GM18867 (cell line): ENCODE measurements around the gene NAA38.
"Not testable (repeated sequence)": the region's sequence is repeated elsewhere in the genome, so short reads cannot be mapped to it uniquely, and the experiment has no call there.

Source experiments
- ATAC-seq: cut with Tn5 transposase; IDR thresholded peaks from one replicate; pipeline ENCODE4 v1.9.1; 2021; ENCODE audit warnings: mild to moderate bottlenecking, moderate library complexity; ENCODE audit not compliant: unreplicated experiment

The NAA38 gene

DNA sequence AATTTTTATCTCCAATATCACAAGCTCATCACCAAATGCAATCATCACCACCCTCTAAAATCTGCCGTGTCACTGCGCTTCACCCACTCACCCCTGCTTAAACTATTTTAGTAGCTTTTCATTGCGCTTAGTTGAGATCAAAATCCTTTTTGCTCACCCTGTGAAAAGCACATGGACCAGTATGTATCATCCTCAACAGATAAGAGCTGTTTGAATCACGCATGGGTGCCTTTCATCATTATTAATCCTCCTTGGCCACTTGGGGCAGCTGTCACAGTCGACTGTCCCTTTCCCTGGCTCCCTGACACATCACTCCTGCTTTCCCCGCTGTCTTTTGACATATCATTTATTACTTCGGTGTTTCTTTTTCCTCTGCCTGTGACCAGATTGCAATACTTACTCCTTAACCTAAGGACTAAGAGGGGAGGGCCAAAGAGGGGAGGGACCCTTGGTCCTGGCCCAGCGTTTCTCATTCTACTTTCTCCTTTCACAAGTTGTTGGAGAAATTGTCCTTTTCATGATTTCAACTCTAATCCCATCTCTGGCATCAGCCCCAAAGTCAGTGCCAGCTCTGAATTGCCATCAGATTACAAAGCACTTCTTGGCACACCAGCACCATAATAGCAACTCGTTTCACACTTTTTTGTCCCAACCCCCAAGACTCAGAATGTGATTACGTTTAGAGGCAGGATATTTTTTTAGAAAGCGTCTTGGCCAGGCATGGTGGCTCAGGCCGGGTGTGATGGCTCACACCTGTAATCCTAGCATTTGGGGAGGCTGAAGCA is 32.0 kb downstream of the NAA38 start:
- no peak for ATAC-seq

DNA sequence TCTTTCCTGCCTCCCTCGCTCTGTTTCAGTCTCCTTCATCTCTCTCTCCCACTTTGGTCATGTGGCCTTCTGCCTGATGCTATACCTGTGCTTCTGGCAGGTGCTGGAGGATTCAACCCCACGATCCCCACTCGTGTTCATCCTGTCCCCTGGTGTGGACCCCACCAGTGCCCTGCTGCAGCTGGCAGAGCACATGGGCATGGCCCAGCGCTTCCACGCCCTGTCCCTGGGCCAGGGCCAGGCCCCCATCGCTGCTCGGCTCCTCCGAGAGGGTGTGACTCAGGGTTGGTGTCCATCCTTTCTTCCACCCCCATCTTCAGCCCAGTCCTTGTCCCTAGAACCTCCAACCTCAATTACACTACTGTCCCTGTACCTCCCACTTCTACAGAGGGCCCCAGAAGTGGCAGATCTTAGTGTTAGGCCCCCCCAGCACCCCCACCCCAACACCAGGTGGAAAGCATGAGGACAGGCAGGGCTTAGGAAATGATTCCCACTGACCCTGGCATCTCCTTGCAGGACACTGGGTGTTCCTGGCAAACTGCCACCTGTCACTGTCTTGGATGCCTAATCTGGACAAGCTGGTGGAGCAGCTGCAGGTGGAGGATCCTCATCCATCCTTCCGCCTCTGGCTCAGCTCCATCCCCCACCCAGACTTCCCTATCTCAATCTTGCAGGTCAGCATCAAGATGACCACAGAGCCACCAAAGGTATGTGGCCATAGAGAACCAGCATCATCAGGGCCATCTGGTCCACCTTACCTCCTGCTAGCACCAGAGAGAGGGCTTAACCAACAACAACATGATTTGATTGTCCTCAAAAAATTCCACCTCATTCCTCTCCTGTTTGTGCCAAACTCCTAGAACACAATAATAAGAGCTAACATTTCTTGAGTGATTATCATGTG is 33.1 kb downstream of the NAA38 start:
- ATAC-seq: no peak

DNA sequence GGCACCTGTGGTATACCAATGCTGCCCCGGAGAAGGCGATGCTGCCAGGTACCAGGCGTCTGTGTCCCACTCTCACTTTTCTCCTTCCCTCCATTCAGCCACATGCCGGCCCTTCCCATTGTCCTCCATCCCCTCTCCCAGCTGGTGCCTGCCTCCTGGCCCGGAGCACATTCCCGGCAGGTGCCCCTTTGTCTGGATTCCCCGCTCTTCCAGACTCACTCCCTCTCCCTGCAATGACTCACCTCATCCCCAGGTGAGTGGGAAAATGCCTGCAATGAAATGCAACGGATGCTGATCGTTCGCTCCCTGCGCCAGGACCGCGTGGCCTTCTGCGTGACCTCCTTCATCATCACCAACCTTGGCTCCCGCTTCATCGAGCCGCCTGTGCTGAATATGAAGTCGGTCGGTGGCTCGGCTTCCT is 33.8 kb downstream of the NAA38 start:
- no peak for ATAC-seq

DNA sequence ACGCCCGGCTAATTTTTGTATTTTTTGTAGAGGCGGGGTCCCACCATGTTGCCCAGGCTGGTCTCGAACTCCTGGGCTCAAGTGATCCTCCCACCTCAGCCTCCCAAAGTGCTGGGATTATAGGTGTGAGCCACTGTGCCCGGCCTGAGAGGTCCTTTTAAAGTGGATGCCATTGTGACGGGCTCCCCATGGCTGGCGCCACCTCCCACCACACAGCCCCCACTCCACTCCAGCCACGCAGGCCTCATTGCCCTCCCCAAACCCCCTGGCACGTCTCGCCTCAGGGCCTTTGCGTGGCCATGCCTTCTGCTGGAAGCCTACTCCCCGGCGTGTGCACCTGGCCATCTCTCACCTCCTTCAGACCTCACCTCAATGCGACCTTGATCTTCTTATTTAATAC is 35.2 kb downstream of the NAA38 start:
- ATAC-seq: no peak

DNA sequence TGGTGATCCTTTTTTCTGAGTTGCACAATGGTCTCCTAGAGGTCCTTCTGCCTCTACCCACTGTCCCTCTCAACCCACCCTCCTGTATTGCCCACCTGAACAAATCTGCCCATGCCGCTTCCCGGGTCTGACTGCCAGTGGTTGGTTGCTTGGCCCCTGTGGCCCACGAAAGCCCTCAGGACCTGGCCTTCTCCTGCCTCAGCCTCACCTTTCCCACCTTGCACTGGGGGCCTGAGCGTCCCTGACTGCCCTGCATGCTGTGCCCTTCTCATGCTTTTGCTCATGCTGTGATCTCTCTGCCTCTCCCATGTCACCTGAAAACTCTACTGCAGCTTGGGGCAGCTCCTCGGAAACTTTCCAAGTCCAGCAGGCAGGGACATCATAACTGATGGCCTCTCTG is 37.1 kb downstream of the NAA38 start:
- no peak for ATAC-seq

DNA sequence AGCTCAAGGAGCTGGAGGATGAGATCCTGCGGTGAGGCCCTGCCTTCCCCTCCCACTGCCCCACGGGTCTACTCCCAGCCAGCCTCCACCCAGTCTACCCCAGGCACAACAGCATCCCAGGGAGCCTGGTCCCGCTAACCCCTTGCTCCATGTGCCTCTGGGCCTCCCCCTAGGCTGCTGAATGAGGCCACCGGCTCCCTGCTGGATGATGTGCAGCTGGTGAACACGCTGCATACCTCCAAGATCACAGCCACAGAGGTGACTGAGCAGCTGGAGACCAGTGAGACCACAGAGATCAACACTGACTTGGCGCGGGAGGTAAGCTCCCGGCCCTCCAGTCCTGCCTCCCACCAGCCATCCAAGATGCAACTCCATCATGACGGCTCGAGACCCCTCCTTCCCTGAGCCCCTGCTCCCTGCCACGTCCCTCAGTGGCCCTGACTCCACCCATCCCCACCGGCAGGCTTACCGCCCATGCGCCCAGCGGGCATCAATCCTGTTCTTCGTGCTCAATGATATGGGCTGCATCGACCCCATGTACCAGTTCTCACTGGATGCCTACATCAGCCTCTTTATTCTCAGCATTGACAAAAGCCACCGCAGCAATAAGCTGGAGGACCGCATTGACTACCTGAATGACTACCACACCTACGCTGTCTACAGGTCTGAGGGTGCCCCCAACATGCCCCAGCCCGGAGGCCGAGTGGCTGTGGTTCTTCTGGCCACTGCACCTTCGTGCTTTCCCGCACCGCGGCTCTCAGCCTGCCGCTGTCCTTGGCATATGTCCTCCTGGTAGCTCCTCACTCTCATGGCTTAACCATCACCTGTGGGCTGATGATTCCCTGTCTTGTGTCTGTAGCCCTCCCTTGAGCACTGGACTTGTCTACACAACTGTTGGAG is 38.4 kb downstream of the NAA38 start:
- no peak for ATAC-seq

DNA sequence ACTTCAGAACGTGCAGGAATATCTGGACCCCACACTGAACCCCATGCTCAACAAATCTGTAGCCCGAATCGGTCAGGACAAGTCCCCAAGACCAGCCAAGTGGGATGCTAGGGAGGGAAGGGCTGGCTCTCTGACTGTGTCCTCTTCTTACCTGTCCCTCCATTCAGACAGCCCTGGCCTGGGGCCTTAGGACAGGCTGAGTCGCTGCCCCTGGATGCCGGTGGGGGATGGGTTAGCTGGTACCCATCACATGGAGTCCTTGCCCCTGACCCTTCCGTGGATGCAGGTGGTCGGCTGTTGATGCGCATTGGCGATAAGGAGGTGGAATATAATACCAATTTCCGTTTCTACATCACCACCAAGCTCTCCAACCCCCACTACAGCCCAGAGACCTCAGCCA is 39.3 kb downstream of the NAA38 start:
- ATAC-seq: no peak

DNA sequence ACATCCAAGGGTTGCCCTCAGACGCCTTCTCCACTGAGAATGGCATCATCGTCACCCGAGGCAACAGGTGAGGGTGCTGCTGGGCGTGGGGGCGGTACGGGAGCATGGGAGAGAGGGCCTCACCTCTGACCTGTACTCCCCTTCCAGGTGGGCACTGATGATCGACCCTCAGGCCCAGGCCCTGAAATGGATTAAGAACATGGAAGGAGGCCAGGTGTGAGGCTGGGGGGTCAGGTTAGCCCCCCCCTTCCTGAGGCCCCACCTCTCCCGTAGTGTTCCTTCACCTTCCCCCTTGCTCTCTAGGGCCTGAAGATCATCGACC is 39.8 kb downstream of the NAA38 start:
- ATAC-seq: no peak

DNA sequence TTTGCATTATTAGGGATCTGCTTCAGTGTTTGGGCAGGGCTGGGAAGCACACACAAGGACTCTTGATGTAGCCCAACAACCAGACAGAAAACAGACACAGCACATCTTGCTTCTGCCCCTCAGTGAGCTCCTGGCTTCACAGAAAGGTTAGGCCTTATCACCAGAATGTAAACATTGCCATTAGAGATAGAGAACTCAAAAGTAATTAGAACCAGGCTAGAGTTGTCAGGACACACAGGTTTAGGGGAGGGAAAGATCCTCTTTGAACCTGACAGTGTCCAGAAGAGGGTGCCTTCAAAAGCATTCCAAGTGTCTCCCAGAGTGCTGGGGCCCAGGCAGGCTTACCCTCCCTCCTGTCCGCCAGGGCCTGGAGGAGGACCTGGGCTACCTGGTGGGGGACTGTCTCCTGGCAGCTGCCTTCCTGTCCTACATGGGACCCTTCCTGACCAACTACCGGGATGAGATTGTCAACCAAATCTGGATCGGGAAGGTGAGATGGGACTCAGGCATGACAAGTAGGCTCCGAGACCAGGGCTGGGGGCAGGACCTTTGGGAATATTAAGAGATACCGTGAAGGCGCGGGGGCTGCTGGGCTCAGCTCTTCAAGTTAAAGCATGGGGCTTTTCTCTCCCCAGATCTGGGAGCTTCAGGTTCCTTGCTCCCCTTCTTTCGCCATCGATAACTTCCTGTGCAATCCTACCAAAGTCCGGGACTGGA is 40.3 kb downstream of the NAA38 start:
- ATAC-seq: no peak

DNA sequence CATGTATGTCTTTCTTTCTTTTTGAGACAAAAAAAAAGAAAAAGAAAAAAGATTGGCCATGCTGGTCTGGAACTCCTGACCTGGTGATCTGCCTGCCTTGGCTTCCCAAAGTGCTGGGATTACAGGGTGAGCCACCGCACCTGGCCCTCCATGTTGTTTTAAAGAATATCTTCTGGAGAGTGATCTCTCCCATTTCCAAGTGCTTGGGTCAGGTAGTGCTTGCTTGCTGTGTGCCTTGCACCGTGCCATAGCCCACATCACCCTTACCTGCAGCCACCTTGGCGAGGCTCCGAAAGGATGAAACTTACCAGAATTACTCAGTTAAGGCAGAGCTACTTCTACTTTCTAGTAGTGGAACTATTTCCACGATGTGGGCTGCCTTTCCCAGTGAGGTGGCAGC is 42.4 kb downstream of the NAA38 start:
- no peak for ATAC-seq

DNA sequence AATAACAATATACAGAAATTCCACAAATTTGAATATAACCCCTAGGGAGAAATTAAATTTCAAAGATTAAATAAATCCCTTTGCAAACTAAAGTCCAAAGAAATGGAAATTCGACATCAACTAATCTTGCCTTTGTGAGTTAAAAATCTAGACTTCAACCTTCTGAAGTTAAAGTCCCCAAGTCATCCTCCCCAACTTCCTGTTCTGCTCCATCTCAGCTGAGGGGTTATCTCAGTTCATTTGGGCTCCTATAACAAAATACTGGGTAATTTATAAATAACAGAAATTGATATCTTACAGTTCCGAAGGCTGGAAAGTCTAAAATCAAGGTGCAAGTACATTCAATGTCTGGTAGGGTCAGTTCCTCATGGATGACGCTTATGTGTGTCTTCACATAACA is 46.1 kb downstream of the NAA38 start:
- ATAC-seq: no peak

DNA sequence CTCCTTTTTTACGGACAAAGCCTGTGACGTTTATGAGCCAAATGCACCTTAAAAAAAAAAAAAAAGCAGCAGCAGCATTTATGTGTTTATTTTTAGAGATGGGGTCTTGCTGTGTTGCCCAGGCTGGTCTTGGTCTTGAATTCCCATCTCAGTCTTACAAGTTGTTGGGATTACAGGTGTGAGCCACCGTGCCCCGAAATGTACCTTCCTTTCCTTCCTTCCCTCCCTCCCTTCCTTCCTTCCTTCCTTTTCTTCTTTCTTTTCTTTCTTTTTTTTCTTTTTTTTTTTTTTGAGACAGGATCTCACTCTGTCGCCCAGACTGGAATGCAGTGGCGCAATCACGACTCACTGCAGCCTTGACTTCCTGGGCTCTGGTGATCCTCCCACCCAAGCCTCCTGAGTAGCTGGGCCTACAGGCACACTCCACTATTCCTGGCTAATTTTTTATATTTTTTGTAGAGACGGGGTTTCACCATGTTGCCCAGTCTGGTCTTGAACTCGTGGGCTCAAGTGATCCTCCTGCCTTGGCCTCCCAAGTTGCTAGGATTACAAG is 47.5 kb downstream of the NAA38 start:
- ATAC-seq: not testable (repeated sequence)

DNA sequence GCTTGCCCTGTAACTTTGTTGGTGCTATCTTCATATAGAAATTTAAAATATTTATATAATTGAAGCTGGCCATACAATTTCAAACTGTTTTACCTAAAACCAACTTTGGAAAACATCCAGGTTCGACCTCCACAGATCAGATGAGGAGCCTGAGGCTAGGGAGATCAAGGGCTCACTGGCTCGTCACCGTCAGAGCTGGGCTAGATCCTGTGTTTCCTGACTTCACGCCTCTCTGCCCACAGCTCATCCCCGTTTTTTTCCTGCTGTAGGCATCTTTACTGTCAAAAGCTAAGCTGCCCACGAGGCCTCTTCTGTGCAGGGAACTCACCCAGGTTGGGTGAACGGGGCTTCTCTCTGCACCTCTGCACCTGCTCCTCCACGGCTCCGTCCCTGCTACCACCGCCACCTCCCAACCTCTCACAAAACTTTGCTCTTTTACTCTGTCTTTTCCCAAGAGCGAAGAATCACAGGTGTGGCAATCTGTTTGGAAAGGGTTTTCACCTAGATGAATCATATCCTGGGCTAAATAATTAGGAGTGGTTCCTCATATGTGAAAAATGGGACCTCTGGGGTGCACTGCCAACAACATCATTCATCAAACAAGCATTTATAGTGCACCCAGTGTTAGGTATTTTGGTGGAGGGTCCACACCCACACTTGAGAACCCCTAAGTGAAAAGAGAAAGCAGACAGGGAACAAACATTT is 48.1 kb downstream of the NAA38 start:
- no peak for ATAC-seq

DNA sequence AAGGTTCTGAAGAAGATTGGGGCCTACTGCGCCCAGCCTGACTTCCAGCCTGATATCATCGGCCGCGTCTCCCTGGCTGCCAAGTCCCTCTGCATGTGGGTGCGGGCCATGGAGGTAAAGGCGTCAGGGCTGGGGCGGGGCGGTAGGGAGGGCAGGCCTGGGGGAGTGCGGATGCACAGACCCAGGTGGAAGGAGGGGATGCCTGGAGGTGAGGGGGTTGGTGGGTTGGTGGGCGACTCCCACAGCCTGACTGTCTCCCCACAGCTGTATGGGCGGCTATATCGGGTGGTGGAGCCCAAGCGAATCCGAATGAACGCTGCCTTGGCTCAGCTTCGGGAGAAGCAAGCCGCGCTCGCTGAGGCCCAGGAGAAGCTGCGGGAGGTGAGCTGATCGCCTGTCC is 50.2 kb downstream of the NAA38 start:
- no peak for ATAC-seq
